GM12878 (cell line): ENCODE measurements around the gene IGSF6.

Experiments
- CBFB ChIP-seq: IDR thresholded peaks from 2 replicates; pipeline ENCODE4 v1.6.1; 2016; ENCODE audit warnings: antibody characterized with exemption, low read depth
- CTCF ChIP-seq, 3 experiments: IDR thresholded peaks in 2 of 3; conservative IDR thresholded peaks in 1 of 3; 2 replicates each; pipeline ENCODE4 v1.5.1; 2011; ENCODE audit warnings: low read depth in 3 of 3, low read length in 3 of 3, mild to moderate bottlenecking in 3 of 3, control low read depth in 2 of 3, moderate library complexity in 2 of 3, inconsistent platforms in 1 of 3, mixed read lengths in 1 of 3; ENCODE audit not compliant: control insufficient read depth in 2 of 3, insufficient read depth in 1 of 3; ENCODE audit errors: extremely low read depth in 1 of 3
- EZH2 ChIP-seq: IDR thresholded peaks from 2 replicates; pipeline ENCODE4 v1.6.1; 2012; ENCODE audit warnings: low read depth, mild to moderate bottlenecking, control low read depth, inconsistent platforms, low read length, borderline replicate concordance; ENCODE audit not compliant: control insufficient read depth
- LARP7 ChIP-seq: fragments of 450-650 bp; IDR thresholded peaks from 2 replicates; pipeline ENCODE4 v1.6.1; 2017; ENCODE audit warnings: mild to moderate bottlenecking
- MXI1 ChIP-seq: fragments of 150-350 bp; IDR thresholded peaks from 2 replicates; pipeline ENCODE4 v1.6.1; 2011; ENCODE audit warnings: low read depth, mild to moderate bottlenecking, inconsistent platforms, low read length, improper control_type of control experiment
- NRF1 ChIP-seq: conservative IDR thresholded peaks from 2 replicates; pipeline ENCODE4 v1.6.1; 2011; ENCODE audit warnings: mild to moderate bottlenecking, low read depth, low read length, improper control_type of control experiment
- POLR2A ChIP-seq: IDR thresholded peaks from 2 replicates; pipeline ENCODE4 v1.6.1; 2011; ENCODE audit warnings: low read depth, mild to moderate bottlenecking, low read length
- SP1 ChIP-seq: IDR thresholded peaks from one replicate; pipeline ENCODE4 v1.6.1; 2011; ENCODE audit warnings: low read depth, low read length
- SPI1 ChIP-seq: IDR thresholded peaks from 2 replicates; pipeline ENCODE4 v1.6.1; 2011; ENCODE audit warnings: low read depth, mild to moderate bottlenecking, low read length, moderate library complexity, borderline replicate concordance; ENCODE audit not compliant: insufficient read depth
- TAF1 ChIP-seq: IDR thresholded peaks from 2 replicates; pipeline ENCODE4 v1.6.1; 2011; ENCODE audit warnings: mild to moderate bottlenecking, low read depth, low read length, borderline replicate concordance
- YY1 ChIP-seq: IDR thresholded peaks from 2 replicates; pipeline ENCODE4 v1.6.1; 2011; ENCODE audit warnings: low read depth, mild to moderate bottlenecking, low read length
- ZBTB40 ChIP-seq: fragments of 450-650 bp; IDR thresholded peaks from 2 replicates; pipeline ENCODE4 v1.6.1; 2016; ENCODE audit warnings: mild to moderate bottlenecking, moderate library complexity, borderline replicate concordance
- ZNF592 ChIP-seq: fragments of 450-650 bp; IDR thresholded peaks from 2 replicates; pipeline ENCODE4 v1.6.1; 2017; ENCODE audit warnings: mild to moderate bottlenecking, moderate library complexity

- TF ChIP-seq EZH2 (no peak), CBFB (no peak), POLR2A (no peak), CTCF (IDR thresholded peaks at IDR 0.05 in 2 of 3, conservative IDR thresholded peaks at IDR 0.05 in 1 of 3; ENCODE audit: control insufficient read depth in 2 of 3, extremely low read depth in 1 of 3, insufficient read depth in 1 of 3, low read depth in 3 of 3, low read length in 3 of 3) (no peak), TAF1 (no peak), ZNF592 (no peak), YY1 (no peak), MXI1 (no peak), SPI1 (no peak), SP1 (no peak), LARP7 (no peak), NRF1 (no peak), ZBTB40 (no peak)
Observed at GRCh38 chr16:21590287-21590686, 62.1 kb downstream of the IGSF6 start.
